OCI-LY1 (cell line): ENCODE measurements around the gene TCEAL4.

Source experiments
- H2AFZ ChIP-seq: fragments of 200-600 bp; sonication (generic), shearing (Covaris generic); 2 replicates; pipeline ENCODE4 v1.6.0; 2014; ENCODE audit warnings: antibody characterized with exemption, mild to moderate bottlenecking, low read length
- H3F3A ChIP-seq: fragments of 200-600 bp; sonication (generic), shearing (Covaris generic); 2 replicates; pipeline ENCODE4 v1.6.0; 2014; ENCODE audit warnings: mild to moderate bottlenecking, antibody characterized with exemption, low read length, moderate library complexity; ENCODE audit not compliant: insufficient read depth
- H3K27ac ChIP-seq: fragments of 200-600 bp; sonication (generic); 2 replicates; pipeline ENCODE4 v1.5.1; 2014; ENCODE audit warnings: low read length, mixed run types, mild to moderate bottlenecking, low read depth; ENCODE audit not compliant: poor library complexity, severe bottlenecking
- H3K27me3 ChIP-seq: fragments of 200-600 bp; sonication (generic); 2 replicates; pipeline ENCODE4 v1.6.0; 2014; ENCODE audit warnings: antibody characterized with exemption, mild to moderate bottlenecking, low read length, moderate library complexity; ENCODE audit not compliant: insufficient read depth
- H3K36me3 ChIP-seq: fragments of 200-600 bp; sonication (generic); 2 replicates; pipeline ENCODE4 v1.6.1; 2014; ENCODE audit warnings: mild to moderate bottlenecking, antibody characterized with exemption, low read length, moderate library complexity, mixed read lengths; ENCODE audit not compliant: insufficient read depth
- H3K4me1 ChIP-seq: fragments of 200-600 bp; sonication (generic); 2 replicates; pipeline ENCODE4 v1.5.1; 2014; ENCODE audit warnings: mild to moderate bottlenecking, low read length, moderate library complexity; ENCODE audit not compliant: insufficient read depth, severe bottlenecking
- H3K4me2 ChIP-seq: fragments of 200-600 bp; sonication (generic), shearing (Covaris generic); 2 replicates; pipeline ENCODE4 v1.6.1; 2014; ENCODE audit warnings: low read length
- H3K4me3 ChIP-seq: fragments of 200-600 bp; sonication (generic); 2 replicates; pipeline ENCODE4 v1.5.1; 2014; ENCODE audit warnings: low read length, low read depth, mild to moderate bottlenecking, mixed read lengths; ENCODE audit not compliant: poor library complexity, severe bottlenecking
- H3K79me2 ChIP-seq: fragments of 200-600 bp; shearing (Covaris generic); 2 replicates; pipeline ENCODE4 v1.6.1; 2016; ENCODE audit warnings: mixed run types, low read length, mixed read lengths; ENCODE audit not compliant: insufficient read depth
- H3K9ac ChIP-seq: fragments of 200-600 bp; sonication (generic), shearing (Covaris generic); 2 replicates; pipeline ENCODE4 v1.6.1; 2014; ENCODE audit warnings: mild to moderate bottlenecking, low read length, mixed read lengths
- H3K9me2 ChIP-seq: fragments of 200-600 bp; sonication (generic), shearing (Covaris generic); 2 replicates; pipeline ENCODE4 v1.6.1; 2014; ENCODE audit warnings: low read depth, mild to moderate bottlenecking, low read length, mixed read lengths
- H3K9me3 ChIP-seq: fragments of 200-600 bp; shearing (Covaris generic); 2 replicates; pipeline ENCODE4 v1.6.1; 2014; ENCODE audit warnings: low read length, mixed read lengths
- H4K20me1 ChIP-seq: fragments of 200-600 bp; sonication (generic), shearing (Covaris generic); 2 replicates; pipeline ENCODE4 v1.6.0; 2016; ENCODE audit warnings: mild to moderate bottlenecking, low read length; ENCODE audit not compliant: insufficient read depth
- EZH2 ChIP-seq: fragments of 200-600 bp; sonication (generic), shearing (Covaris generic); IDR thresholded peaks from 2 replicates; pipeline ENCODE4 v1.8.0; 2017; ENCODE audit warnings: borderline replicate concordance, mixed run types, mild to moderate bottlenecking, antibody characterized with exemption, low read length, moderate library complexity, mixed read lengths
- TF ChIP-seq, protein P1 (sequence below): fragments of 200-600 bp; sonication (generic), shearing (Covaris generic); IDR thresholded peaks from 2 replicates; pipeline ENCODE4 v1.5.1; 2017; ENCODE audit warnings: mild to moderate bottlenecking, antibody characterized with exemption, low read length, moderate library complexity, mixed read lengths

TCEAL4 gene

DNA sequence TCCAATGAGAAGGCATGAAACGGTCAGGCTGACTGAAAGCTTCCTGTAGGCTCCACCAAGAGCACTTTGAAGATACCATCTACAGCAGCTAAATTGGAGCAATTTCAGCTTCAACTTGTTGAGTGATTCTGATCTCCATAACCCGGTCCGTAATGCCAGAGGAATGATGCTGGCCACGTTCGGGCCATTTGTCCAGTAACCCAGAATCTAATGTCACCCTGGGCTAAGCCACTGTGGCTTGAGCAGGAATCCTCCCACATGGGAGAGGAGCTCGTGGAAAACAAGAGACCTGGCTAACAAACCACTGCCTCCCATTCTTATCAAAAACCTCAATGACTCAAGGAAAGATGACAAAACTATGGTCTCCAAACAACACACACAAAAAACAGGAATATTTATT is 14.2 kb upstream of the TCEAL4 start:
- H3K9me3 ChIP-seq = no peaks in the 10 kb centered on the region
- no peak overlapping the region for H3K27ac ChIP-seq
- TF ChIP-seq EZH2 = no peak
- H3K27me3 ChIP-seq = no peaks in the 10 kb centered on the region
- no peaks in the 10 kb centered on the region for H4K20me1 ChIP-seq
- H3K4me1 ChIP-seq = no peaks in the 10 kb centered on the region
- no peaks in the 10 kb centered on the region for H3K79me2 ChIP-seq
- no peak overlapping the region for H3K9ac ChIP-seq
- no peak overlapping the region for H3K4me2 ChIP-seq
- H3K36me3 ChIP-seq = no peaks in the 10 kb centered on the region
- H3K4me3 ChIP-seq = no peak overlapping the region
- H3K9me2 ChIP-seq = no peaks in the 10 kb centered on the region
- H2AFZ ChIP-seq = no peak overlapping the region
- H3F3A ChIP-seq = no peaks in the 10 kb centered on the region

DNA sequence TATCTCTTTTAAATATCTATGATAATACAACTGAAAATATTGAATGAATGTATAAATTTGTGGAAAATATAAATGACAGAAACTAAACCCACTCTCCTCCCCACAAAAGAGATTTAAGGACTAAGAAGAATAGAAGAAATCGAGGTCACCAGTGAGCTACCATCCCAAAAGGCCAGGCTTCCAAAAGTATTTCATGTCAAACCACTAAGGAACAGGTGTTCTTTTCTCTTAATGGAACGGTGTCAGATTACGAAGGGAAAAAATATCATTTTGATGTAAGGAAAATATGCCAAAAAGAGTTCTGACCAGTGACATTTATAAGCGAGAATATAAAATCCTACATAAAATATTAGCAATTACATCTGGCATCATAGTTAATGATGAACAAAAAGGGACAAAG is 13.6 kb upstream of the TCEAL4 start:
- Histone ChIP-seq H3K27me3 (no peaks in the 10 kb centered on the region), H3K9me3 (no peaks in the 10 kb centered on the region), H3K4me1 (no peaks in the 10 kb centered on the region), H3K27ac (no peak overlapping the region), H4K20me1 (no peaks in the 10 kb centered on the region), H3K9ac (no peak overlapping the region), H3K4me2 (no peak overlapping the region), H3K79me2 (no peaks in the 10 kb centered on the region), H3K36me3 (no peaks in the 10 kb centered on the region), H3K4me3 (no peak overlapping the region), H3F3A (no peaks in the 10 kb centered on the region), H2AFZ (no peak overlapping the region), H3K9me2 (no peaks in the 10 kb centered on the region)
- TF ChIP-seq EZH2 = no peak
- TF ChIP-seq, protein P1, sequence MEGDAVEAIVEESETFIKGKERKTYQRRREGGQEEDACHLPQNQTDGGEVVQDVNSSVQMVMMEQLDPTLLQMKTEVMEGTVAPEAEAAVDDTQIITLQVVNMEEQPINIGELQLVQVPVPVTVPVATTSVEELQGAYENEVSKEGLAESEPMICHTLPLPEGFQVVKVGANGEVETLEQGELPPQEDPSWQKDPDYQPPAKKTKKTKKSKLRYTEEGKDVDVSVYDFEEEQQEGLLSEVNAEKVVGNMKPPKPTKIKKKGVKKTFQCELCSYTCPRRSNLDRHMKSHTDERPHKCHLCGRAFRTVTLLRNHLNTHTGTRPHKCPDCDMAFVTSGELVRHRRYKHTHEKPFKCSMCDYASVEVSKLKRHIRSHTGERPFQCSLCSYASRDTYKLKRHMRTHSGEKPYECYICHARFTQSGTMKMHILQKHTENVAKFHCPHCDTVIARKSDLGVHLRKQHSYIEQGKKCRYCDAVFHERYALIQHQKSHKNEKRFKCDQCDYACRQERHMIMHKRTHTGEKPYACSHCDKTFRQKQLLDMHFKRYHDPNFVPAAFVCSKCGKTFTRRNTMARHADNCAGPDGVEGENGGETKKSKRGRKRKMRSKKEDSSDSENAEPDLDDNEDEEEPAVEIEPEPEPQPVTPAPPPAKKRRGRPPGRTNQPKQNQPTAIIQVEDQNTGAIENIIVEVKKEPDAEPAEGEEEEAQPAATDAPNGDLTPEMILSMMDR = no peak

DNA sequence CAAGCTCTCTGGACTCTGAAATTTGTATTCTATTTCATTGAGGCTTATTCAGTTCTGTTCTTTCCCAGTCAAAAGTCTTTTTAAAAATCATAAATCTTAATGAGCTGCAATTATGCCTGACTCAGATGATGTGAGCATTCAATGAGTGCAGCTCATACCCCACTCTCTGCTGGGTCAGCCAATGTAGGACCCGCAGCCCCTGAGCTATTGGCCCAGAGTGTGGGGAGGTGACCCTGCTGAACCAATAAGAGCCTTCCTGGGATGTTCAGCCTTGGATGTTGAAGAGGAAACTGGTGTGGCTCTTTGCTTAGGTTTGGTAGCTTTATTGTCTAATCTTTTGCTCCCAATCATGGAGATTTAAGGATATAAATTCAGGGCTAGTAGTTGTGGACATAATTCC is 12.1 kb upstream of the TCEAL4 start:
- no peaks in the 10 kb centered on the region for H3K9me2 ChIP-seq
- H3K79me2 ChIP-seq = no peaks in the 10 kb centered on the region

DNA sequence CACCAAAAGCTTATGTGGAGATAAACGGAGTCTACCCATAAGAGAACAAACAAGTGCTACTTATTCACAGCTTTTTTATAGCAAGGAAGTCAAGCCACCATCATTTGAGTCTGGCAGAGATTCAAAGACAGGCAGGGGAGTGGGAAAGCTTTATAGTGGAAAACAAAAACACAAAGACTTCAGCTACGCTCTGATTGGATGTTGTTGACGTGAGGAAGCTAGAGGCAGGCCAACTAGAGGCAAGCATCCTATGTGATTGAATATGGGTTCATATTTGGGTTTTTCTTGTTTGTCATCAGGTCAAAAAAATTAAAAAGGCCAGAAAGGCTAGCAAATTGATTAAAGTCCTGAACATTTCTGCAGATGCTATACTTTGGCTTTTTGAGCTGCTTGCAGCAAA is 719 bp upstream of the TCEAL4 start:
- no peaks in the 10 kb centered on the region for H3K9me3 ChIP-seq

More for the DNA sequence above, 12.1 kb upstream of the TCEAL4 start:
- Histone ChIP-seq H3K4me2 (no peak overlapping the region), H3K36me3 (no peaks in the 10 kb centered on the region), H3K9ac (no peak overlapping the region), H3K4me3 (no peak overlapping the region), H3F3A (no peaks in the 10 kb centered on the region), H3K4me1 (no peaks in the 10 kb centered on the region), H3K27ac (no peak overlapping the region), H3K27me3 (no peaks in the 10 kb centered on the region), H4K20me1 (no peaks in the 10 kb centered on the region), H3K9me3 (no peaks in the 10 kb centered on the region), H2AFZ (no peak overlapping the region)
- TF ChIP-seq, protein P1 = no peak

More for the DNA sequence above, 719 bp upstream of the TCEAL4 start:
- Histone ChIP-seq H3K9ac (no peak overlapping the region), H3K9me2 (no peaks in the 10 kb centered on the region), H3K27me3 (no peaks in the 10 kb centered on the region), H3K4me2 (no peak overlapping the region), H3K36me3 (no peaks in the 10 kb centered on the region), H2AFZ (no peak overlapping the region), H3K27ac (no peak overlapping the region), H3K4me1 (no peaks in the 10 kb centered on the region), H4K20me1 (no peaks in the 10 kb centered on the region), H3K4me3 (no peak overlapping the region), H3K79me2 (no peaks in the 10 kb centered on the region), H3F3A (no peaks in the 10 kb centered on the region)
- TF ChIP-seq EZH2 = no peak
- TF ChIP-seq, protein P1 = no peak
